HG03457 (cell line): ENCODE results near the gene CYLD.

Experiments used
- ATAC-seq: cut with Tn5 transposase; IDR thresholded peaks from one replicate; pipeline ENCODE4 v1.9.1; 2021; ENCODE audit warnings: moderate number of reproducible peaks; ENCODE audit not compliant: unreplicated experiment

CYLD gene

GRCh38 chr16:50841081-50841886, 99.4 kb downstream of the CYLD start:
- ATAC-seq = no peak

GRCh38 chr16:50842013-50842505, 100.2 kb downstream of the CYLD start:
- no peak for ATAC-seq

GRCh38 chr16:50842589-50842988, 100.7 kb downstream of the CYLD start:
- ATAC-seq = no peak

GRCh38 chr16:50844840-50845239, 103.0 kb downstream of the CYLD start:
- ATAC-seq = no peak

GRCh38 chr16:50845296-50845695, 103.4 kb downstream of the CYLD start:
- no peak for ATAC-seq

GRCh38 chr16:50846511-50846910, 104.6 kb downstream of the CYLD start:
- ATAC-seq = no peak

- no peak for ATAC-seq
These were observed 105.3 kb downstream of the CYLD start for GRCh38 chr16:50847166-50847565.

GRCh38 chr16:50848755-50849514, 107.0 kb downstream of the CYLD start:
- no peak for ATAC-seq
